OCI-LY3 (cell line): ENCODE results near the gene TMEM218.

ENCODE experiments used
- CTCF ChIP-seq: fragments of 200-600, 300-600 bp; sonication (generic); IDR thresholded peaks from 2 replicates; pipeline ENCODE4 v1.5.1; 2014; ENCODE audit warnings: antibody characterized with exemption, low read length, low read depth
- EZH2phosphoT487 ChIP-seq: fragments of 200-600 bp; shearing (Covaris generic); IDR thresholded peaks from 2 replicates; pipeline ENCODE4 v1.6.1; 2018; ENCODE audit warnings: antibody characterized with exemption, mixed run types, low read depth

GRCh38 chr11:125141686-125142535 lies 30.5 kb upstream of the TMEM218 start:
- TF ChIP-seq CTCF = peak; percentile 96
- TF ChIP-seq EZH2phosphoT487 = no peak
